ENCODE results near the gene PDE9A.

Gene PDE9A

DNA sequence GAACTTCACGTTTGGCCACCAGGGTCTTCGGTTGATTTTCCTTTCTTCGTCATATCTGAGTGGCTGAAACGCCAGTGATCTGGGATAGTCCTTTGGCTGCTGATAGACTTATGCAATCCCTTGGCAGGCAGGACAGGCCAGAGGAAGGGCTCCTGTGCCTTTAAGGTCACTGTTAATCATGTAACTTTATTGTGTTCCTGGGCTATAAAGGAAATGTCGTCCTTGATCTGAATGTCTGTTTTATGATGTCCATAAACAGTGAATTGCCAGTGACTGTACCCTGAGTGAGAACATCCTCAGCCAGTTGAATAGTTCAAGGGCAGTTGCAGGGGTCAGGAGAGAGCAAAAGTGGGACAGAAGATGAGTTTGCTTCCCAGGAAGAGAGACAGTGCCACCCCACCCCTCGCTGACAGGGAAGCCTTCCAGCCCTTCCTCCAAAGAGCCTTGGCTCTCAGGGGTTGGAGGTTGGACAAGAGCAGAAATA, 68.0 kb downstream of the PDE9A start:
- H3K27me3 Mint-ChIP-seq (ENCODE audit: low read depth): peaks cover 5% of the 10 kb centered on the region
- H3K27ac Mint-ChIP-seq: peak overlapping the region in 1 of 3 experiments; percentile 52
- H3K36me3 Mint-ChIP-seq (ENCODE audit: low read depth): peaks cover 37% of the 10 kb centered on the region
- peaks cover 12% of the 10 kb centered on the region for H3K4me1 Mint-ChIP-seq
- no peak for TF ChIP-seq CTCF (IDR thresholded peaks at IDR 0.05; ENCODE audit: unreplicated experiment in 3 of 3)
- H3K4me3 Mint-ChIP-seq: no peak overlapping the region
- H3K9me3 Mint-ChIP-seq: no peaks in the 10 kb centered on the region

DNA sequence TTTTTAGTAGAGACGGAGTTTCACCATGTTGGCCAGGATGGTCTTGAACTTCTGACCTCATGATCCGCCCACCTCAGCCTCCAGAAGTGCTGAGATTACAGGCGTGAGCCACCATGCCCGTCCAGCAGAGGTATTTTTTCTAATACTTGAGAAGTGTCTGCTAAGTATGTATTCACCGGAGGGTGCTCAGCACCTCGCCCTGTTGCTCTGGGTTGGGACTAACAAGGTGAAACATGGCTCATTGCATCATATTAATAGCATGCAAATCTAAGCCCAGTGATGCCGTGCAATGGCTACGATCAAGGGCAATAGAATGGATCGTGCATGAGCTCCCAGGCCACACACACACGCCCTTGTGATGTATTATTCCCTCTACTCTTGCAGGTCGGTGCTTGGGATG, 68.7 kb downstream of the PDE9A start:
- H3K27me3 Mint-ChIP-seq (ENCODE audit: low read depth): peaks cover 5% of the 10 kb centered on the region
- H3K36me3 Mint-ChIP-seq (ENCODE audit: low read depth): peaks cover 37% of the 10 kb centered on the region
- H3K27ac Mint-ChIP-seq: peak overlapping the region in 1 of 3 experiments; percentile 6
- peaks cover 12% of the 10 kb centered on the region for H3K4me1 Mint-ChIP-seq
- H3K9me3 Mint-ChIP-seq: no peaks in the 10 kb centered on the region
- H3K4me3 Mint-ChIP-seq: no peak overlapping the region
- no peak for TF ChIP-seq CTCF (IDR thresholded peaks at IDR 0.05; ENCODE audit: unreplicated experiment in 3 of 3)

DNA sequence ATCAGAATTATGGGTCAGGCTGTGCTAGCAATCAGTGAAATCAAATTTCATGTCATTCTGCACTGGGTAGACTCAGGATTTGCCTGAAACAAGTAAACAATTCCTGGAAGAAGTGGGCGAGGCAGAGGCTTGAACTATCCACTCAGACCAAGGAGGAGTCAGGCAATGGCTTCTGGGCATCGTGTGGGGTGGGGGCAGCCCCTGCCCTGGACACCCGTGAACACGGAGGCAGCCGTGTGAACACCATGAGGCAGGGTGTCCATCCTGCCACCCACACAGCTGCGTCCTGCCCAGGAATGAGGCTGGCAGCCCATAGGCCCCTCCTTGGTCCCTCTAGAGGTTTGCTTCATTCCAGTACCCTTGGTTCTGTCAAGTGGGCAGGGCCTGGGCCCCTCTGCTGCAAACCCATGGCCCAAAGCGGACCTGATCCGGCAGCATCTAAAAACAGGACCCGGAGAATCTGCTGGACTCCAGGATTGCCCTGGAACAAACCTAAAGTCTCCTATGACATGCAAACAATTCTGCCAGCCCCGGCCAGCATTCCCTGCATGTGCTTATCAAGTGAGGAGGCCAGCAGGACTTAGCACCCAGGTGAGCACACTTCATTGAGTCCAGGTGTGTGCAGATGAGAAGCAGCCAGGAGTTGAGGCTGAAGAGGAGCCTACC, 69.5 kb downstream of the PDE9A start:
- no peak for TF ChIP-seq CTCF (IDR thresholded peaks at IDR 0.05; ENCODE audit: unreplicated experiment in 3 of 3)
- H3K27ac Mint-ChIP-seq: peak overlapping the region in 1 of 3 experiments; percentile 64
- no peak overlapping the region for H3K4me3 Mint-ChIP-seq
- H3K36me3 Mint-ChIP-seq (ENCODE audit: low read depth): peaks cover 43% of the 10 kb centered on the region
- peaks cover 12% of the 10 kb centered on the region for H3K4me1 Mint-ChIP-seq
- H3K9me3 Mint-ChIP-seq: no peaks in the 10 kb centered on the region
- peaks cover 5% of the 10 kb centered on the region for H3K27me3 Mint-ChIP-seq (ENCODE audit: low read depth)

- H3K9me3 Mint-ChIP-seq: peaks cover 5% of the 10 kb centered on the region
- no peak overlapping the region for H3K4me3 Mint-ChIP-seq
- peaks cover 12% of the 10 kb centered on the region for H3K4me1 Mint-ChIP-seq
- H3K27me3 Mint-ChIP-seq (ENCODE audit: low read depth): peaks cover 5% of the 10 kb centered on the region
- H3K27ac Mint-ChIP-seq: peak overlapping the region; percentile 19 to 78 (median 35)
- H3K36me3 Mint-ChIP-seq (ENCODE audit: low read depth): peaks cover 42% of the 10 kb centered on the region
- TF ChIP-seq CTCF (IDR thresholded peaks at IDR 0.05; ENCODE audit: unreplicated experiment in 3 of 3): no peak
These were observed 71.0 kb downstream of the PDE9A start for GRCh38 chr21:42724226-42724920.

- Mint-ChIP-seq H3K4me1 (peaks cover 8% of the 10 kb centered on the region), H3K27me3 (ENCODE audit: low read depth) (peaks cover 5% of the 10 kb centered on the region), H3K27ac (peak overlapping the region in 1 of 3 experiments; percentile 66), H3K9me3 (peaks cover 10% of the 10 kb centered on the region), H3K4me3 (no peak overlapping the region), H3K36me3 (ENCODE audit: low read depth) (peaks cover 44% of the 10 kb centered on the region)
- TF ChIP-seq CTCF (IDR thresholded peaks at IDR 0.05; ENCODE audit: unreplicated experiment in 3 of 3): no peak
These were observed 72.1 kb downstream of the PDE9A start for GRCh38 chr21:42725416-42725930.

Measured in nephron (organoid).